ENCODE measurements around the gene CRYGN. TPM values are rescaled to one million over a fixed set of nuclear protein-coding genes. Genes with fewer than 3 reads are reported as not detected.

Gene CRYGN
- total and polyA plus RNA-seq, 4 donors, result under 0.01 to 0.02 TPM; not detected in 2

DNA sequence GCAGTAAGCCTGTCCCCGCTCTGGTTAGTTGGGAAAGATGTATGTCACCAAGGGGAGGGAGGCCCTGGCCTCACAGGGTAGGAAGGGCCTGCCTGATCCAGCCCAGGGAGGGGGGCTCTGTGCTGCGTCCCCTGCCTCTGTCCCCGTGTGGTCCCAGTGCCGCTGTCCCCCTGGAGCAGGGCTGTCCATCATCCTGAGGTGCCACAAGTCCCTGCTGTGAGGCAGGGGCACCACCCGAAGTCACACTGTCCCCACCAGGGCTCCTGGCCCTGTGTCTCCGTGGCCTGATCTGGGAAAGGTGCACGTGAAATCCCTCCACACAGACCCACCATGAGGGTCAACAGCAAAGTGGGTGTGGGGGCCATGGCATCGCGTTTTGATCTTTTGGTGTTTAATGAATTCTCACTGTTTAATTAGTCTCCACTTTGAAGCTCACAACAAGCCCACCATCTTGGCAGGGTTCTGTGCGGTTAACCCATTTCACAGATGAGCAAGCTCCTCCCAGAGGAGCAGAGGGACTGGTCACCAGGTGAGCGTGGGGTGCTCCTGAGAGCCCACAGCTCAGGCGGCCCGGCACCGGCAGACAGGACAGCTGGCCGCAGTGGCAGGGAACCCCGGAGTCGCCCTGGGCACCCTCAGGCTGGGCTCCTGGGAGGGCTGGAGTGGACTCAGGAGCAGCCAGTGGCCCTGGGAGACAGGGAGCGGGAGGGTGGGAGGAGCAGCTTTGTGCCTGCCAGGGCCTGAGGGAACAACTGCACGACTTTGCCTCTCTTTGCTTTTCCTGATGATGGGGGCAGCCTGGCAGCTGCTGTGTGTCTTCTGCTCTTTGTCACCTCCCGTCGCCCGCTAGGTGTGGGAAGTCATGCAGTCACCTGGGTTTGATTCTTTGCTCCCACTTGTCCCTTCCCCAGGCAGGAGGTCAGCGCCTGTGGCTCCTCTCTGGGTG lies 12.0 kb upstream of the CRYGN start:
- Histone ChIP-seq H3K36me3 (ENCODE audit: control insufficient read depth in 4 of 4, insufficient read depth in 3 of 4, low read depth in 1 of 4, low read length in 3 of 4) (no peaks in the 10 kb centered on the region), H3K9ac (ENCODE audit: low read depth in 1 of 2, low read length in 2 of 2) (no peak overlapping the region), H3K9me3 (ENCODE audit: control insufficient read depth in 4 of 4, low read length in 3 of 4) (no peaks in the 10 kb centered on the region), H3K27me3 (ENCODE audit: control insufficient read depth in 4 of 4, insufficient read depth in 4 of 4, low read length in 3 of 4) (no peaks in the 10 kb centered on the region), H3K4me3 (ENCODE audit: low read depth in 1 of 3, low read length in 3 of 3) (no peak overlapping the region), H3K27ac (ENCODE audit: low read depth in 1 of 2, low read length in 2 of 2) (no peak overlapping the region), H3K4me1 (ENCODE audit: control insufficient read depth in 4 of 4, insufficient read depth in 4 of 4, low read length in 3 of 4) (peaks cover 0 to 2% (median 0%) of the 10 kb centered on the region in 4 donors)
- TF ChIP-seq YY1 (IDR thresholded peaks at IDR 0.05), result no peak
- TF ChIP-seq RAD21 (IDR thresholded peaks at IDR 0.05), result no peak
- no peak for TF ChIP-seq TAF1 (conservative IDR thresholded peaks at IDR 0.05)
- TF ChIP-seq EGR1 (IDR thresholded peaks at IDR 0.05; ENCODE audit: low read depth in 2 of 2), result no peak
- no peak for TF ChIP-seq RXRA (IDR thresholded peaks at IDR 0.05)
- TF ChIP-seq, protein P1, sequence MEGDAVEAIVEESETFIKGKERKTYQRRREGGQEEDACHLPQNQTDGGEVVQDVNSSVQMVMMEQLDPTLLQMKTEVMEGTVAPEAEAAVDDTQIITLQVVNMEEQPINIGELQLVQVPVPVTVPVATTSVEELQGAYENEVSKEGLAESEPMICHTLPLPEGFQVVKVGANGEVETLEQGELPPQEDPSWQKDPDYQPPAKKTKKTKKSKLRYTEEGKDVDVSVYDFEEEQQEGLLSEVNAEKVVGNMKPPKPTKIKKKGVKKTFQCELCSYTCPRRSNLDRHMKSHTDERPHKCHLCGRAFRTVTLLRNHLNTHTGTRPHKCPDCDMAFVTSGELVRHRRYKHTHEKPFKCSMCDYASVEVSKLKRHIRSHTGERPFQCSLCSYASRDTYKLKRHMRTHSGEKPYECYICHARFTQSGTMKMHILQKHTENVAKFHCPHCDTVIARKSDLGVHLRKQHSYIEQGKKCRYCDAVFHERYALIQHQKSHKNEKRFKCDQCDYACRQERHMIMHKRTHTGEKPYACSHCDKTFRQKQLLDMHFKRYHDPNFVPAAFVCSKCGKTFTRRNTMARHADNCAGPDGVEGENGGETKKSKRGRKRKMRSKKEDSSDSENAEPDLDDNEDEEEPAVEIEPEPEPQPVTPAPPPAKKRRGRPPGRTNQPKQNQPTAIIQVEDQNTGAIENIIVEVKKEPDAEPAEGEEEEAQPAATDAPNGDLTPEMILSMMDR (IDR thresholded peaks at IDR 0.05; ENCODE audit: low read depth, low read length, missing input control), result no peak
- TF ChIP-seq, protein P2, sequence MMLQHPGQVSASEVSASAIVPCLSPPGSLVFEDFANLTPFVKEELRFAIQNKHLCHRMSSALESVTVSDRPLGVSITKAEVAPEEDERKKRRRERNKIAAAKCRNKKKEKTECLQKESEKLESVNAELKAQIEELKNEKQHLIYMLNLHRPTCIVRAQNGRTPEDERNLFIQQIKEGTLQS (IDR thresholded peaks at IDR 0.05), result no peak
- TF ChIP-seq, protein P3, sequence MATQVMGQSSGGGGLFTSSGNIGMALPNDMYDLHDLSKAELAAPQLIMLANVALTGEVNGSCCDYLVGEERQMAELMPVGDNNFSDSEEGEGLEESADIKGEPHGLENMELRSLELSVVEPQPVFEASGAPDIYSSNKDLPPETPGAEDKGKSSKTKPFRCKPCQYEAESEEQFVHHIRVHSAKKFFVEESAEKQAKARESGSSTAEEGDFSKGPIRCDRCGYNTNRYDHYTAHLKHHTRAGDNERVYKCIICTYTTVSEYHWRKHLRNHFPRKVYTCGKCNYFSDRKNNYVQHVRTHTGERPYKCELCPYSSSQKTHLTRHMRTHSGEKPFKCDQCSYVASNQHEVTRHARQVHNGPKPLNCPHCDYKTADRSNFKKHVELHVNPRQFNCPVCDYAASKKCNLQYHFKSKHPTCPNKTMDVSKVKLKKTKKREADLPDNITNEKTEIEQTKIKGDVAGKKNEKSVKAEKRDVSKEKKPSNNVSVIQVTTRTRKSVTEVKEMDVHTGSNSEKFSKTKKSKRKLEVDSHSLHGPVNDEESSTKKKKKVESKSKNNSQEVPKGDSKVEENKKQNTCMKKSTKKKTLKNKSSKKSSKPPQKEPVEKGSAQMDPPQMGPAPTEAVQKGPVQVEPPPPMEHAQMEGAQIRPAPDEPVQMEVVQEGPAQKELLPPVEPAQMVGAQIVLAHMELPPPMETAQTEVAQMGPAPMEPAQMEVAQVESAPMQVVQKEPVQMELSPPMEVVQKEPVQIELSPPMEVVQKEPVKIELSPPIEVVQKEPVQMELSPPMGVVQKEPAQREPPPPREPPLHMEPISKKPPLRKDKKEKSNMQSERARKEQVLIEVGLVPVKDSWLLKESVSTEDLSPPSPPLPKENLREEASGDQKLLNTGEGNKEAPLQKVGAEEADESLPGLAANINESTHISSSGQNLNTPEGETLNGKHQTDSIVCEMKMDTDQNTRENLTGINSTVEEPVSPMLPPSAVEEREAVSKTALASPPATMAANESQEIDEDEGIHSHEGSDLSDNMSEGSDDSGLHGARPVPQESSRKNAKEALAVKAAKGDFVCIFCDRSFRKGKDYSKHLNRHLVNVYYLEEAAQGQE (IDR thresholded peaks at IDR 0.05), result no peak
- TF ChIP-seq NR2F2 (IDR thresholded peaks at IDR 0.05), result no peak
- no peak for TF ChIP-seq FOXA2 (IDR thresholded peaks at IDR 0.05)
- TF ChIP-seq GABPA (IDR thresholded peaks at IDR 0.05 in 1 of 2, conservative IDR thresholded peaks at IDR 0.05 in 1 of 2), result no peak
- no peak for TF ChIP-seq SP1 (IDR thresholded peaks at IDR 0.05)
- TF ChIP-seq, protein P4, sequence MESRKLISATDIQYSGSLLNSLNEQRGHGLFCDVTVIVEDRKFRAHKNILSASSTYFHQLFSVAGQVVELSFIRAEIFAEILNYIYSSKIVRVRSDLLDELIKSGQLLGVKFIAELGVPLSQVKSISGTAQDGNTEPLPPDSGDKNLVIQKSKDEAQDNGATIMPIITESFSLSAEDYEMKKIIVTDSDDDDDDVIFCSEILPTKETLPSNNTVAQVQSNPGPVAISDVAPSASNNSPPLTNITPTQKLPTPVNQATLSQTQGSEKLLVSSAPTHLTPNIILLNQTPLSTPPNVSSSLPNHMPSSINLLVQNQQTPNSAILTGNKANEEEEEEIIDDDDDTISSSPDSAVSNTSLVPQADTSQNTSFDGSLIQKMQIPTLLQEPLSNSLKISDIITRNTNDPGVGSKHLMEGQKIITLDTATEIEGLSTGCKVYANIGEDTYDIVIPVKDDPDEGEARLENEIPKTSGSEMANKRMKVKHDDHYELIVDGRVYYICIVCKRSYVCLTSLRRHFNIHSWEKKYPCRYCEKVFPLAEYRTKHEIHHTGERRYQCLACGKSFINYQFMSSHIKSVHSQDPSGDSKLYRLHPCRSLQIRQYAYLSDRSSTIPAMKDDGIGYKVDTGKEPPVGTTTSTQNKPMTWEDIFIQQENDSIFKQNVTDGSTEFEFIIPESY (IDR thresholded peaks at IDR 0.05), result no peak
- no peak for TF ChIP-seq FOXA1 (IDR thresholded peaks at IDR 0.05)
- no peak for TF ChIP-seq JUND (IDR thresholded peaks at IDR 0.05)
- TF ChIP-seq, protein P5, sequence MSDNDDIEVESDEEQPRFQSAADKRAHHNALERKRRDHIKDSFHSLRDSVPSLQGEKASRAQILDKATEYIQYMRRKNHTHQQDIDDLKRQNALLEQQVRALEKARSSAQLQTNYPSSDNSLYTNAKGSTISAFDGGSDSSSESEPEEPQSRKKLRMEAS (IDR thresholded peaks at IDR 0.05), result no peak
- TF ChIP-seq HNF4A (conservative IDR thresholded peaks at IDR 0.05), result no peak
- no peak for TF ChIP-seq HNF4G (IDR thresholded peaks at IDR 0.05)
- DNase-seq (ENCODE audit: low spot score), result no peak
- whole genome bisulfite sequencing, result 86% methylated on average over 23 of the region's 23 CpGs

Measured in liver (tissue), 9 donors.